ENCODE results near the gene ALDH1A1.

The ALDH1A1 gene

GRCh38 chr9:72912476-72913381 lies 40.1 kb downstream of the ALDH1A1 start:
- DNase-seq: no peak

GRCh38 chr9:72911816-72912215 lies 41.0 kb downstream of the ALDH1A1 start:
- DNase-seq: no peak

- DNase-seq: no peak
These were observed 41.5 kb downstream of the ALDH1A1 start for GRCh38 chr9:72911247-72911775.

DNA sequence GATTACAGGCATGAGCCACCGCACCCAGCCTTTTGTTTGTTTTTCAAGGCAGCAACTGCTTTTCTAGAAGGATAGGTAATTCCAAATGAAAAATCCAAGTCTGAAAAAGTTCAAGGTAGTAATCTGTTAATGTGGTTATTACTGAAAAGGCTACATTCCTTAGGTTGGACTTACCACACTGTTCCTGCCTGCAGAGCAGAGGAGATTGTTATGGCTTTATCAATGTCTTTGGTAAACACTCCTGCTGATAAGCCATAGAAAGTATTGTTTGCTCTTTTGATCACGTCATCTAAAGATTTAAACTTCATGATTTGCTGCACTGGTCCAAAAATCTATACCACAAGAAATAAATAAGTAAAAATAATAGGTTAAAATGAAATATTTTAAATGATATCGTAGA lies 43.4 kb downstream of the ALDH1A1 start:
- DNase-seq: no peak

DNA sequence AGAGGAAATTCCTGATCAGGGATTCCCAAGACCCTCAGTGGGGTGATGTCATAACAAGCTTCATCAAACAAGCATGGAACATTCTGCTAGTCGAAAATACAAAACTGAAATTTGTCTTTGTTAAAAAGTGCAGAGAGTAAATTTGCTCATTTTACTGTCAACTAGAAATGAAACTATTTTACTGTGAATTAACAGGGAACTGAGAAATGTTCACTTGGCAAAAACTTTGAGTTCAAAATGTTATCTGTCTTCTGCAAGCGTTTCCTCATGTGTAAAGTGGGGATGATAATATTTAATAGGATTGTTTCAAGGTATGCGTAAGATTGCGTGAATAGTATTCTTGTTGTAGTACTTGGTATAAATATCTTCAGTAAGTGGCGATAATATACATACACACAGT lies 45.4 kb downstream of the ALDH1A1 start:
- no peak for DNase-seq

DNA sequence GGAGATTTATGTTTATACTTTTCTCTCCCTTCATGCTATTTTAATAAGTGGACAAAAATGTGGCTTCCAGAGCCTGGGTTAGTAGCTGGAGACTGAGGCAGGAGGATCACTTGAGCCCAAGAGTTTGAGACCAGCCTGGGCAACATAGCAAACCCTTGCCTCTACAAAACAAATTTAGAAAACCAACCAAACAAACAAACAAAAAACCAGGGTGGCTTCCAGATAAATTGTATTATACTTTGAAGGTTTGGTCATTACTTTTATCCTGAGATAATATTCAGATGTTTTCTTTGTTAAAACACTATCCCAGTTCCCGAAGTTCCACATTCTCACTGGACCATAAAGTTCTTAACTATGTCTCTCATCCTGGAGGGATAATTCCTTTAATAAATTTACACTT lies 46.0 kb downstream of the ALDH1A1 start:
- DNase-seq: no peak

DNA sequence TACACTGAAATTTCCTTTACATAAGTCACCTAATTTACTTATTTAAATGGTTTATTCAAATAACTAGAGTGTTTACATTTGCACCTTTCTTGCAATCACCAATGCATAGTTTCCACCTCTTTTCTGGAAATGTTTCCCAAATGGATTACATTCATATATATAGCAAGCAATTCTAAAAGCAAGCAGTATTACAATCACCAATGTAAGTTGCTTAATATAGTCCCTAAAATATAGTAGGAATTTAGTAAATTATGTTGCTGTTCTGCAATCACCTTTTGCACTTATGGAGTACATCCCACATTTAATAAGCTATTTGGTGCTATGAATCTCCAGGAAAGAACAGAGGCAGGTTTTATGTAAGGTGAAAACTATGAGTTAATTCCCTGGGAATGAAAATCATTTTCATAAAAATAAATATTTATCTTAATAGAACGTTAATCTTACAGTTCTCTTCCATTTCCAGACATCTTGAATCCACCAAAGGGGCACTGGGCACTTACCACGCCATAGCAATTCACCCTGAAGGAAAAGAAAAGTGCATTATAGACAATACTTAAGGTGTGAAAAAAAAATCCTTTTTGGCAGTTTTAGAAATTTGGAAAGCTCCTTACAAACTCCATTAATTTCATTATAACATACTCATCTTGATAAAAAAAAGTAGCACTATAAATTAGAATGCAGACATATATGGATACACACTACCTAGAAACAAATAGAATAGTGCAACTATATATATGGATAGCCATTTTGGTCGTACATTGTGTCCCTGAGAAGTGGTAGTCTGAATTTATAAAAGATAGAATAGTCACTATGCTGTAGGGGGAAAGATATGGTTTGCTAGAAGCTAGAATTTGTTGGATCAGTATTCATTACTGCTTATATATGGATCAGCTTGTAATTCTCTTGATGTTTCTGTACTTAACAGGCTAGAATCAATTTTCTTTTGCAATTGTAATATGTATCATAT lies 47.1 kb downstream of the ALDH1A1 start:
- no peak for DNase-seq

DNA sequence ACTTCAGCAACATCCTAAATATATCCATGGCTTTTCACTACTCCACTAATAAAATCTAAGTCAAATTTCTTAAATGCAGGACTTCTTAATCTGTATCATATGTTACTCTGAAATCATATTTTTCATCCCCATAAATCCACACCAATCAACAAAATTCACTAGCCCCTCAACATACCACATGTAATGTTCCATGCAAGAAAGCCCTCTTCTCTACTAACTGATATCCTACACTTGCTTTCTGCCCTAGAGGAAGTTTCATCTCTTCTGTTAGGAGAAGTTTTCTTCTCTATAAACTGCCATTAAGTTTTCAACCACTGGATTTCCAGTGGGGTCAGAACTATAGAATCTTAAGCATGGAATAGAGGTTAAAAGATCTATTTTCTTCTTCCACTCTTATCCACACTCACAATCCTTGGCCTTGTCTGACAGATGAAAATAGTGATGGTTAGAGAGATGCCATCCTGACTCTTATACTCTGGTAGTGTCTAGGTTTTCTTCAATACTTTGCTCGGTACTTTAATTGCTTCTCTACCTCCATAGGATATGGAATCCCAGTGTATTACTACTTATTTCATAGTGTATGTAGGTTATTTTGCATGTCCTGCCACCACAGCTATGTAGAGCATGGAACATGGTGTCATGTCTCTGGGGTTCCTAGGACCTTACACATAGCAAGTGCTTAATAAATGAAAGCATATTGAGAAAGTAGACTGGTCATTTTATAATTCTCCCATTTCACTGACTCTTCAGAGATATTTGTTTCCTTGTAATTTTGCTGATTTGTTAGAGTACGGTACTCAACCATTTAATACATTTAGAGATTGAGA lies 48.4 kb downstream of the ALDH1A1 start:
- DNase-seq: no peak

DNA sequence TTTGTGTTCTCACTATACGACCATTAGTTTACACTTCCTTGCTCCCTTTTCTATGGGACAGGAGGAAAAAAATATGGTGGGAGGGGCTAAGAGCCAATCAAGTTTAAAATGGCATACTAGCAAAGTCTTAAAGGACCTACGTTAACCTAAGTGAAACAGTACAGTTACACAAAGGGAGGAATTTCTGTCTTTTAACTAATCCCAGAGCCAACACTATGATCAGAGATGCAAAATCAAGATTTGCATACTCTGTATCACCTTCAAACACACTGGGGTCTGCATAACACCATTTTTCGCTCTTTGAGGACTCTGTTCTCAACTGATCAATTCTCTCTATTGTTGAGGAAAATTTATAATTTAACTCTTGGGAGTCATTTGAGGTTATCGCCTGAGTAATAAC lies 49.8 kb downstream of the ALDH1A1 start:
- DNase-seq: no peak

- no peak for DNase-seq
These were observed 50.6 kb downstream of the ALDH1A1 start for GRCh38 chr9:72902268-72902667.

DNA sequence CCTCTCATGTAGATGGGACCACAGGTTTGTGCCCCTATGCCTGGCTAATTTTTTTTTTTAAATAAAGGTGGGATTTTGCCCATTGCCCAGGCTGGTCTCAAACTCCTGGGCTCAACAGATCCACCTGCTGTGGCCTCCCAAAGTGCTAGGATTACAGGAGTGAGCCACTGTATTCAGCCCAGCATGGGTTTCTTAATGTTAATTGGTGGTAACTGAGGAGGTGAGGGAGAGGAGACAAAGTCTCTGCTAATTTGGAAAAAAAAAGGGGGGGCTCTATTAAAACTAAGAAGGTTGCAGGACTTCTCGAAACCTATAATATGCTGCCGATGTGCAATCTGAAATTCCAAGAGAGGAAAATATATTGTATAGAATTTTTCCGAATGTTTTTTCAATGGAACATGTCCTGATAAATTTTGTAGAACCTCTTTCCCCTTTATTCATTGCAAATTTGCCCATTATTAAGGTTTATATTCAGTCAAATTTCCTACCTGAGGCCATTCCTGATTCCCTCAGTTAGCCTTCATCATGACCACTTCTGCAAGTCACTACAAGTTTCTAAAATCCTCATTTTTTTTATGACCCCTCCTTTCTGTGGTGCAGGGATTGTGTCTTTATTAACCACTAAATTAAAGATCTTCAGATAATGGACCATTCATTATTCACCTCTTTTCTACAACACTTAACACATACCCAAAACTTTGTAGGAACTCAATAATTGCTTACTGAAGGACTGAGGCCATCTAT lies 52.9 kb downstream of the ALDH1A1 start:
- no peak for DNase-seq

GRCh38 chr9:72898784-72899733 lies 53.8 kb downstream of the ALDH1A1 start:
- DNase-seq: no peak

DNA sequence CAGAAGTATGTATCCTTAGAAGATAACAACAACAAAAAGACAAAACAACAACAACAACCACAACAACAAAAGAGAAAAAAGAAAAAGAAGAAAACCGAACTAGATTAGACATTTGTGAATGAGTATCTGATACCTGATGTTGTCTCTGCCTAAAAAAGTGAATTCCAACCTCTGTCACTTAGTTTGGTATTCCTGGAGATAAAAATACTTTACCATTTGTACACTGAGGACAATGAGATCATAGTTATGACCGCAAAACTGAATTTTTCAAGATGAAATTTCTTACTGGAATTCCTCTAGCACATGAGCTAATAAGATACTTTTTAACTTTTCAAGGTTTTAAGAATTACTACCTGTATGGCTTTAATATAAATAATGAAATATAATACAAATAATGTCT lies 54.5 kb downstream of the ALDH1A1 start:
- no peak for DNase-seq

- DNase-seq: no peak
These were observed 55.7 kb downstream of the ALDH1A1 start for GRCh38 chr9:72897069-72897649.

GRCh38 chr9:72896439-72896838 lies 56.4 kb downstream of the ALDH1A1 start:
- no peak for DNase-seq

DNA sequence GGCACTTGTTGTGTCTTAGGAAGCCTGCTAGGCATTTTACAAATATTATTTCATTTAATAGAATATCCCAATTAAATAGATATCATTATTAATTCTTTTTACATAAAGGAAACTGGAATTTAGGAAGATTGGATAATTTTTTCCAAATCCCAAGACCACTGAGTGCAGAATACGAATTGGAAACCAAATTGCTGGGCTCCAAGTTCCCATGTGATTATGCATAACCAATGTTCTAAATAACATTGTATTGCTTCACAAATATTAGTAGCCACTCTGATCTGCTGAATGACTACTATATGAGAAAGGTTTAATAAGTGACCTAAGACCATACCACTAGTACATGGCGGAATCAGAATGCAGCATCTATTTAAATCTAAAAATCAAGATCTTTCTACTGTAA lies 57.7 kb downstream of the ALDH1A1 start:
- no peak for DNase-seq

GRCh38 chr9:72894342-72894741 lies 58.5 kb downstream of the ALDH1A1 start:
- DNase-seq: no peak

- DNase-seq: no peak
These were observed 59.4 kb downstream of the ALDH1A1 start for GRCh38 chr9:72893437-72893836.

DNA sequence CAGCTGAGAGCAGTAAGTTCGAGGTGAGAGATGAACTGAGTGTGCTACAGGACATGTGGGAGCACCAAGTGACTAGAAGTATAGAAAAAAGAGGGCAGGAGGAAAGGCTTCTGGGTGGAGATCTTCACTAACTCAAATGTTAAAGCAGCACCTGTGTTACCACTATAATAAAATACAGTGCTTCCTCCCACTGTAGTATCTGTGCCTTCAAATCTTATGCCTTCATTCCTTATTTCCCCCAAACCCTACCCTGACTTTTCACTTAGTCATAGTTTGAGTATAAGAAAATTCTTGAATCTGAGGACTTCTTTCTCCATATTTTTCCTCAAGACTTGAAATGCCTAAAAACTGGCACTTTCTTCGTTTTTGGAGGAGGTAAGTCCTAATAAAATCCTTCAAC lies 61.8 kb downstream of the ALDH1A1 start:
- DNase-seq: no peak

DNA sequence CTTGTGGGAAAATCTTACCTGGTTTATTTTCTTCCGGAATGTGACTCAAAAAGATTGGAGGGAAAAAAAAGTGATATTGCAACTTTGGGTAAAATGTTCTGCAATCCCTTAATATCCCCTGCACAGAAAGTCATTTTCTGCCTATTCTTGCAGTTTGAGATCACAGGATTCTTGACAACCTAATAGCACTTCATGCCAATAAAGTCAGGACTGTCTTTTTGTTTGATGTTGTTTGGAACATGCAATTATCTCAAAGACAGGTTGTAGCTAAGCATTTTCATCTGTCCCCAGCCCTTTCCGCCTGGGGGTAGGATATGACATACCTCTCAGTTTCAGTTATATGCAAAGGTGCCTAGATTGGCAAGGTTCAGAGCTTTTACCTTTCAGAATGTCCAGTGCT lies 63.9 kb downstream of the ALDH1A1 start:
- no peak for DNase-seq

Measured in NCI-H510A (cell line).